WTC11 (cell line): ENCODE results near the gene KLF11. TPM values are rescaled to one million over a fixed set of nuclear protein-coding genes. Genes with fewer than 3 reads are reported as not detected.

Experiments used
- ATAC-seq: fragments of 200-7000 bp; cut with Tn5 transposase; 2 replicates; pipeline ENCODE4 v1.10.0; 2021; ENCODE audit warnings: mild to moderate bottlenecking, moderate library complexity
- CTCF ChIA-PET: fragments of 300-600 bp; sonication (Branson Sonifier 250); formaldehyde crosslinking; loops from one replicate; lab custom pipeline; 2021; ENCODE audit warnings: antibody characterized with exemption; lab: Charles Lee
- POLR2A ChIA-PET: fragments of 350-600 bp; sonication (Branson Sonifier 250); formaldehyde crosslinking; loops from one replicate; lab custom pipeline; 2021; ENCODE audit warnings: antibody characterized with exemption; lab: Charles Lee
- DNase-seq: peaks from one replicate; pipeline ENCODE4 v3.0.0; 2021; ENCODE audit warnings: low spot score
- H3K27ac Mint-ChIP-seq: 2 replicates; pipeline ENCODE4 v1.8.0; 2021; ENCODE audit warnings: mixed read lengths
- H3K27me3 Mint-ChIP-seq: 2 replicates; pipeline ENCODE4 v1.8.0; 2021; ENCODE audit warnings: low read depth, mild to moderate bottlenecking, moderate library complexity, mixed read lengths
- H3K36me3 Mint-ChIP-seq: 2 replicates; pipeline ENCODE4 v1.8.0; 2021; ENCODE audit warnings: mixed read lengths
- H3K4me1 Mint-ChIP-seq: 2 replicates; pipeline ENCODE4 v1.8.0; 2022; ENCODE audit warnings: mixed read lengths
- H3K4me3 Mint-ChIP-seq: 2 replicates; pipeline ENCODE4 v1.8.0; 2021; ENCODE audit warnings: mild to moderate bottlenecking, moderate library complexity, mixed read lengths
- H3K9me3 Mint-ChIP-seq: 2 replicates; pipeline ENCODE4 v1.8.0; 2021; ENCODE audit warnings: mixed read lengths
- ATF6 ChIP-seq: sonication (generic); formaldehyde crosslinking; IDR thresholded peaks from 2 replicates; pipeline ENCODE4 v1.8.1; 2023; ENCODE audit warnings: mild to moderate bottlenecking, missing genetic modification reagents
- E2F5 ChIP-seq: sonication (generic); formaldehyde crosslinking; IDR thresholded peaks from 2 replicates; pipeline ENCODE4 v1.8.1; 2022; ENCODE audit warnings: mild to moderate bottlenecking, moderate library complexity, missing genetic modification reagents
- FOXJ3 ChIP-seq: sonication (generic); formaldehyde crosslinking; IDR thresholded peaks from 2 replicates; pipeline ENCODE4 v1.9.0; 2021; ENCODE audit warnings: missing genetic modification reagents, mild to moderate bottlenecking, borderline replicate concordance
- IRF2 ChIP-seq: sonication (generic); formaldehyde crosslinking; IDR thresholded peaks from 2 replicates; pipeline ENCODE4 v1.8.0; 2022; ENCODE audit warnings: low read depth, missing genetic modification reagents, borderline replicate concordance
- JUN ChIP-seq: sonication (generic); formaldehyde crosslinking; IDR thresholded peaks from 2 replicates; pipeline ENCODE4 v1.8.0; 2023; ENCODE audit warnings: mild to moderate bottlenecking, missing genetic modification reagents
- NFYB ChIP-seq: sonication (generic); formaldehyde crosslinking; conservative IDR thresholded peaks from 2 replicates; pipeline ENCODE4 v1.8.0; 2022; ENCODE audit warnings: low read depth, missing genetic modification reagents
- SMAD3 ChIP-seq: sonication (generic); formaldehyde crosslinking; IDR thresholded peaks from 2 replicates; pipeline ENCODE4 v1.8.0; 2022; ENCODE audit warnings: missing genetic modification reagents, mild to moderate bottlenecking, borderline replicate concordance
- SP1 ChIP-seq: sonication (generic); formaldehyde crosslinking; conservative IDR thresholded peaks from 2 replicates; pipeline ENCODE4 v1.8.1; 2022; ENCODE audit warnings: missing genetic modification reagents
- ZNF416 ChIP-seq: fragments of 250-450 bp; sonication (Bioruptor Pico); IDR thresholded peaks from 2 replicates; pipeline ENCODE4 v1.9.0; 2021; ENCODE audit warnings: mild to moderate bottlenecking, inconsistent platforms
- ZNF423 ChIP-seq: fragments of 250-450 bp; sonication (Bioruptor Pico); IDR thresholded peaks from 2 replicates; pipeline ENCODE4 v2.1.2; 2022; ENCODE audit warnings: mild to moderate bottlenecking, moderate library complexity
- total RNA-seq: library from RNA; stranded (reverse); gene quantifications from 3 replicates; pipeline ENCODE4 v1.2.3, GENCODE V29; 2021
- TF ChIP-seq, protein P1 (sequence below): sonication (generic); formaldehyde crosslinking; IDR thresholded peaks from 2 replicates; pipeline ENCODE4 v1.8.0; 2022; ENCODE audit warnings: mild to moderate bottlenecking, missing genetic modification reagents
- TF ChIP-seq, protein P2 (sequence below): sonication (generic); formaldehyde crosslinking; IDR thresholded peaks from 2 replicates; pipeline ENCODE4 v1.8.0; 2022; ENCODE audit warnings: mild to moderate bottlenecking, missing genetic modification reagents
- TF ChIP-seq, protein P3 (sequence below): sonication (generic); formaldehyde crosslinking; IDR thresholded peaks from 2 replicates; pipeline ENCODE4 v1.8.1; 2022; ENCODE audit warnings: low read depth, mild to moderate bottlenecking, moderate library complexity, missing genetic modification reagents, borderline replicate concordance
- TF ChIP-seq, protein P4 (sequence below): sonication (generic); formaldehyde crosslinking; IDR thresholded peaks from 2 replicates; pipeline ENCODE4 v1.8.1; 2023; ENCODE audit warnings: mild to moderate bottlenecking, missing genetic modification reagents, moderate library complexity
- TF ChIP-seq, protein P5 (sequence below): fragments of 250-450 bp; sonication (Bioruptor Pico); IDR thresholded peaks from 2 replicates; pipeline ENCODE4 v1.9.0; 2021; ENCODE audit warnings: mild to moderate bottlenecking

KLF11 gene
- total RNA-seq, 1 experiment from 2014 or later, result 8.8 TPM

DNA sequence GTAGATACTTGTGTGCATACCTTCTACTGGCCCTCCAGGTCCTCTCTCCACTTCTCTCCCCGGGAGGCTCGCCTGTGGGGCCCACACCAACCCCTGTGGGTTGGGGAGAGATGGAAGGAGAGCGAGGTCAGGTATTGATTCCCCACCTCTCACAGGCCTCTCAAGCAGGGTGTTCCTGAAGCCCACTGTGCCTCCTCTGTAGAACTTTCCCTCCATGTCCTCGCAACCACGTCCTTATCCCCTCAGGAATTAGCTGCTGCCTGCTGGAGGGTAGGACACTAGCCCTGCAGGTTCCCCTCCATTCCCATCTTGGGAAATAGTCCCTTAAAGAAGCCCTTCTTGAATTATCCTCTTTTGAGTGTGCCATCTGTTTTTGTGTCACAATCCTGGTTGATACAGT, 38.9 kb upstream of the KLF11 start:
- H3K27me3 Mint-ChIP-seq, result no peaks in the 10 kb centered on the region; the same call in 1 of the 2 replicates
- no peaks in the 10 kb centered on the region for H3K36me3 Mint-ChIP-seq
- TF ChIP-seq ZNF416 (no peak), JUN (CRISPR knock-in tag) (no peak)
- TF ChIP-seq, protein P1, sequence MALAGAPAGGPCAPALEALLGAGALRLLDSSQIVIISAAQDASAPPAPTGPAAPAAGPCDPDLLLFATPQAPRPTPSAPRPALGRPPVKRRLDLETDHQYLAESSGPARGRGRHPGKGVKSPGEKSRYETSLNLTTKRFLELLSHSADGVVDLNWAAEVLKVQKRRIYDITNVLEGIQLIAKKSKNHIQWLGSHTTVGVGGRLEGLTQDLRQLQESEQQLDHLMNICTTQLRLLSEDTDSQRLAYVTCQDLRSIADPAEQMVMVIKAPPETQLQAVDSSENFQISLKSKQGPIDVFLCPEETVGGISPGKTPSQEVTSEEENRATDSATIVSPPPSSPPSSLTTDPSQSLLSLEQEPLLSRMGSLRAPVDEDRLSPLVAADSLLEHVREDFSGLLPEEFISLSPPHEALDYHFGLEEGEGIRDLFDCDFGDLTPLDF (CRISPR knock-in tag), result no peak
- TF ChIP-seq, protein P2, sequence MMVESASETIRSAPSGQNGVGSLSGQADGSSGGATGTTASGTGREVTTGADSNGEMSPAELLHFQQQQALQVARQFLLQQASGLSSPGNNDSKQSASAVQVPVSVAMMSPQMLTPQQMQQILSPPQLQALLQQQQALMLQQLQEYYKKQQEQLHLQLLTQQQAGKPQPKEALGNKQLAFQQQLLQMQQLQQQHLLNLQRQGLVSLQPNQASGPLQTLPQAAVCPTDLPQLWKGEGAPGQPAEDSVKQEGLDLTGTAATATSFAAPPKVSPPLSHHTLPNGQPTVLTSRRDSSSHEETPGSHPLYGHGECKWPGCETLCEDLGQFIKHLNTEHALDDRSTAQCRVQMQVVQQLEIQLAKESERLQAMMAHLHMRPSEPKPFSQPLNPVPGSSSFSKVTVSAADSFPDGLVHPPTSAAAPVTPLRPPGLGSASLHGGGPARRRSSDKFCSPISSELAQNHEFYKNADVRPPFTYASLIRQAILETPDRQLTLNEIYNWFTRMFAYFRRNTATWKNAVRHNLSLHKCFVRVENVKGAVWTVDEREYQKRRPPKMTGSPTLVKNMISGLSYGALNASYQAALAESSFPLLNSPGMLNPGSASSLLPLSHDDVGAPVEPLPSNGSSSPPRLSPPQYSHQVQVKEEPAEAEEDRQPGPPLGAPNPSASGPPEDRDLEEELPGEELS, result no peak
- TF ChIP-seq, protein P3, sequence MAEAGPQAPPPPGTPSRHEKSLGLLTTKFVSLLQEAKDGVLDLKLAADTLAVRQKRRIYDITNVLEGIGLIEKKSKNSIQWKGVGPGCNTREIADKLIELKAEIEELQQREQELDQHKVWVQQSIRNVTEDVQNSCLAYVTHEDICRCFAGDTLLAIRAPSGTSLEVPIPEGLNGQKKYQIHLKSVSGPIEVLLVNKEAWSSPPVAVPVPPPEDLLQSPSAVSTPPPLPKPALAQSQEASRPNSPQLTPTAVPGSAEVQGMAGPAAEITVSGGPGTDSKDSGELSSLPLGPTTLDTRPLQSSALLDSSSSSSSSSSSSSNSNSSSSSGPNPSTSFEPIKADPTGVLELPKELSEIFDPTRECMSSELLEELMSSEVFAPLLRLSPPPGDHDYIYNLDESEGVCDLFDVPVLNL (CRISPR knock-in tag), result no peak
- CTCF ChIA-PET, result no interaction called here
- no peak overlapping the region for H3K4me3 Mint-ChIP-seq
- ATAC-seq, result no peak
- DNase-seq, result no peak
- POLR2A ChIA-PET, result no interaction called here
- H3K27ac Mint-ChIP-seq, result no peak overlapping the region
- H3K4me1 Mint-ChIP-seq, result peaks cover 11% of the 10 kb centered on the region
- H3K9me3 Mint-ChIP-seq, result 0 out of 2 replicates have a peak, but pooled peaks cover 9% of the 10 kb centered on the region

GRCh38 chr2:10004836-10005235, 38.5 kb upstream of the KLF11 start:
- TF ChIP-seq SP1 (CRISPR knock-in tag) (no peak), IRF2 (CRISPR knock-in tag) (no peak)
- ATAC-seq, result no peak
- DNase-seq, result no peak
- Mint-ChIP-seq H3K36me3 (no peaks in the 10 kb centered on the region), H3K27me3 (no peaks in the 10 kb centered on the region; the same call in 1 of the 2 replicates), H3K4me1 (peaks cover 11% of the 10 kb centered on the region), H3K27ac (no peak overlapping the region), H3K4me3 (no peak overlapping the region), H3K9me3 (0 out of 2 replicates have a peak, but pooled peaks cover 9% of the 10 kb centered on the region)
- POLR2A ChIA-PET, result no interaction called here
- CTCF ChIA-PET, result interaction anchor here (1.8 kb wide), 1 partner anchor 21 kb away, joined by 9 read pairs; no protein-coding TSS in a partner anchor

GRCh38 chr2:10005461-10006235, 37.7 kb upstream of the KLF11 start:
- no peak overlapping the region for H3K4me3 Mint-ChIP-seq
- H3K36me3 Mint-ChIP-seq, result no peaks in the 10 kb centered on the region
- no peak for DNase-seq
- no peak for ATAC-seq
- peaks cover 9% of the 10 kb centered on the region for H3K4me1 Mint-ChIP-seq
- TF ChIP-seq, protein P4, sequence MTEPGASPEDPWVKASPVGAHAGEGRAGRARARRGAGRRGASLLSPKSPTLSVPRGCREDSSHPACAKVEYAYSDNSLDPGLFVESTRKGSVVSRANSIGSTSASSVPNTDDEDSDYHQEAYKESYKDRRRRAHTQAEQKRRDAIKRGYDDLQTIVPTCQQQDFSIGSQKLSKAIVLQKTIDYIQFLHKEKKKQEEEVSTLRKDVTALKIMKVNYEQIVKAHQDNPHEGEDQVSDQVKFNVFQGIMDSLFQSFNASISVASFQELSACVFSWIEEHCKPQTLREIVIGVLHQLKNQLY (CRISPR knock-in tag), result no peak
- peak; percentile 45 for TF ChIP-seq NFYB (CRISPR knock-in tag)
- ChIA-PET CTCF (interaction anchor here (0.8 to 1.8 kb wide), 3 partner anchors 21 to 206 kb away, joined by 3 to 9 read pairs (median 5); no protein-coding TSS in a partner anchor), POLR2A (no interaction called here)
- 0 out of 2 replicates have a peak, but pooled peaks cover 9% of the 10 kb centered on the region for H3K9me3 Mint-ChIP-seq
- no peaks in the 10 kb centered on the region; the same call in 1 of the 2 replicates for H3K27me3 Mint-ChIP-seq
- H3K27ac Mint-ChIP-seq, result no peak overlapping the region

DNA sequence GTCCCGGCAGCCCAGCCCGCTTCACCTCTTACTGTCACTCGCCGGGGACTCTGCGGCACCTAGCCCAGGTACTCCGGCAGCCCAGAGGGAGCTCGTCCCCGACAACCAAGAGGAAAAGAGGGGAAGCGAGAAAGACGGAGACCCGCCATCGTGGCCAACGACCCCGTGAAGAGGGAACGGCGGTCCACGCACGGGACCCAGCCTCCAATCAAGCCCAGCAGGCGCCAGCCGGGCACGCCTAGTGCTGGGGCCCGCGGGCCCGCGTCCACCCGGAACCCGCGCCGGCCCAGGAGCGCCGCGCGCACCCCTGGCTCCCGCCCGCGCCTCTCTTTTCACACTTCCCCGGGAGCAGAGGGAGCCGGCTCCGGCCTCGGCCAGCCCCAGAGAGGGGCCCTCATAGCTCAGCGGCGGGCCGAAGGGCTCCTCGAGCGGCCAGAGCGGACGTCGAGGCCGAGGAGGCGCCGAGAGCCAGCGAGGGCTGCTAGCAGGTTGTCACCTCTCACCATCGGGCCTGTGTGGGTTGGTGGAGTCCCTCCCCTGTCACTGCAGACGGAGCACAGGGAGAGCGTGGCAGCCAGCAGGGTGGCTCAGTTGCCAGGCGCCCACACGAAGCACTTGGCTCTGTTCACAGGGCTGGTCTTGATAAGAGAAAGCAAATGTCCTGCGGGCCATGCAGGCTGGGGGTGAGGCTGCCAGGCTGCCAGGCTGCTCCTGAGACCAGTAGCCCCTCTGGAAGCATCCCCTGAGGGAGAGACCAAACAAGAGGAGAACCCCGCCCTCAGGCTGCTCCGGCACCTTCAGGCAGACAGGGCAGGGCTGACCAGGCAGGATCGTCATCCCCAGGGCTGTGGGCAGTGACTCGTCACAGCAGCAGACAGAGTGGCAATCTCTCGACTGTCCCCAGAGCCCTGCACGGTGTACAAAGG, 36.9 kb upstream of the KLF11 start:
- H3K9me3 Mint-ChIP-seq, result 0 out of 2 replicates have a peak, but pooled peaks cover 9% of the 10 kb centered on the region
- no peaks in the 10 kb centered on the region; the same call in 1 of the 2 replicates for H3K27me3 Mint-ChIP-seq
- no peak overlapping the region for H3K27ac Mint-ChIP-seq
- DNase-seq (no peak), ATAC-seq (no peak)
- ChIA-PET POLR2A (no interaction called here), CTCF (interaction anchor here (0.8 to 2.3 kb wide), 5 partner anchors 21 to 402 kb away, joined by 3 to 10 read pairs (median 5); no protein-coding TSS in a partner anchor)
- H3K4me1 Mint-ChIP-seq, result peaks cover 3% of the 10 kb centered on the region
- H3K4me3 Mint-ChIP-seq, result no peak overlapping the region
- no peaks in the 10 kb centered on the region for H3K36me3 Mint-ChIP-seq
- TF ChIP-seq, protein P5, sequence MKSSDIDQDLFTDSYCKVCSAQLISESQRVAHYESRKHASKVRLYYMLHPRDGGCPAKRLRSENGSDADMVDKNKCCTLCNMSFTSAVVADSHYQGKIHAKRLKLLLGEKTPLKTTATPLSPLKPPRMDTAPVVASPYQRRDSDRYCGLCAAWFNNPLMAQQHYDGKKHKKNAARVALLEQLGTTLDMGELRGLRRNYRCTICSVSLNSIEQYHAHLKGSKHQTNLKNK (CRISPR knock-in tag), result no peak
- TF ChIP-seq FOXJ3 (CRISPR knock-in tag) (no peak), SP1 (CRISPR knock-in tag) (no peak), SMAD3 (CRISPR knock-in tag) (no peak), ATF6 (CRISPR knock-in tag) (no peak), E2F5 (CRISPR knock-in tag) (no peak), ZNF423 (CRISPR knock-in tag) (no peak)
- TF ChIP-seq, protein P4 (CRISPR knock-in tag), result no peak
